MCF 10A (cell line): Measurements from ENCODE around the gene VAV3. TPM values are rescaled to one million over a fixed set of nuclear protein-coding genes. Genes with fewer than 3 reads are reported as not detected.

ENCODE experiments used
- BruUV-seq: library from RNA; stranded (reverse); fragments of 400-500 nt; replicated peaks from 2 replicates; lab custom pipeline; 2021; lab: Mats Ljungman, UMichigan
- CTCF ChIA-PET: fragments of 300-600 bp; sonication (Branson Sonifier 250); formaldehyde crosslinking; extraction: SDS; loops from one replicate; lab custom pipeline; 2021; ENCODE audit warnings: antibody characterized with exemption, inconsistent platforms; lab: Yijun Ruan, JAX
- POLR2A ChIA-PET: fragments of 300-600, 350-650 bp; sonication (Branson Sonifier 250); formaldehyde crosslinking; extraction: SDS; loops from one replicate; lab custom pipeline; 2020; ENCODE audit warnings: antibody characterized with exemption, inconsistent platforms; lab: Yijun Ruan, JAX
- DNase-seq: peaks from one replicate; pipeline ENCODE4 v3.0.0-alpha.2; 2018; ENCODE audit not compliant: unreplicated experiment
- H3K27ac Mint-ChIP-seq: one replicate; pipeline ENCODE4 v1.8.0; 2022; ENCODE audit warnings: mild to moderate bottlenecking, low read depth, mixed read lengths; ENCODE audit not compliant: unreplicated experiment
- H3K27me3 Mint-ChIP-seq: one replicate; pipeline ENCODE4 v1.8.0; 2022; ENCODE audit warnings: mixed read lengths; ENCODE audit not compliant: insufficient read depth, unreplicated experiment
- H3K36me3 Mint-ChIP-seq: one replicate; pipeline ENCODE4 v1.8.0; 2022; ENCODE audit warnings: mild to moderate bottlenecking, moderate library complexity, mixed read lengths; ENCODE audit not compliant: insufficient read depth, unreplicated experiment
- H3K4me1 Mint-ChIP-seq: one replicate; pipeline ENCODE4 v1.8.0; 2022; ENCODE audit warnings: mixed read lengths; ENCODE audit not compliant: insufficient read depth, unreplicated experiment
- H3K4me3 Mint-ChIP-seq: one replicate; pipeline ENCODE4 v1.8.0; 2022; ENCODE audit warnings: mild to moderate bottlenecking, moderate library complexity, mixed read lengths; ENCODE audit not compliant: unreplicated experiment
- H3K9me3 Mint-ChIP-seq: one replicate; pipeline ENCODE4 v1.8.0; 2022; ENCODE audit warnings: mixed read lengths; ENCODE audit not compliant: unreplicated experiment
- CTCF ChIP-seq: fragments of 200-600 bp; IDR thresholded peaks from one replicate; pipeline ENCODE4 v1.8.0; 2022; ENCODE audit warnings: antibody characterized with exemption, mild to moderate bottlenecking; ENCODE audit not compliant: unreplicated experiment
- intact Hi-C: fragments of 100-400 bp; cut with micrococcal nuclease; formaldehyde crosslinking; loops from 2 replicates; pipeline ENCODE4 v1.14.1; 2022
- total RNA-seq: library from RNA; stranded (reverse); gene quantifications from 2 replicates; pipeline ENCODE4 v1.2.3, GENCODE V29; 2022

Gene VAV3
- total RNA-seq, 1 experiment from 2014 or later = 2.0 TPM

- POLR2A ChIA-PET = interaction anchor here (0.8 kb wide), 1 partner anchor 24 kb away, joined by 3 read pairs; no protein-coding TSS in a partner anchor
- intact Hi-C loops = no loop called here
- CTCF ChIA-PET = no interaction called here
- H3K4me1 Mint-ChIP-seq = no peaks in the 10 kb centered on the region
- no TSS peak for BruUV-seq
- no peak for DNase-seq
- H3K9me3 Mint-ChIP-seq = no peaks in the 10 kb centered on the region
- no peak for TF ChIP-seq CTCF
- no peak overlapping the region for H3K4me3 Mint-ChIP-seq
- H3K27me3 Mint-ChIP-seq = no peaks in the 10 kb centered on the region
- H3K36me3 Mint-ChIP-seq = no peaks in the 10 kb centered on the region
- no peak overlapping the region for H3K27ac Mint-ChIP-seq
Observed at GRCh38 chr1:107710005-107710404, 255.0 kb downstream of the VAV3 start.

- no peak overlapping the region for H3K27ac Mint-ChIP-seq
- H3K4me3 Mint-ChIP-seq = no peak overlapping the region
- H3K36me3 Mint-ChIP-seq = no peaks in the 10 kb centered on the region
- BruUV-seq = no TSS peak
- no peaks in the 10 kb centered on the region for H3K4me1 Mint-ChIP-seq
- DNase-seq = no peak
- POLR2A ChIA-PET = interaction anchor here (0.6 to 0.9 kb wide), 3 partner anchors 15 to 30 kb away, joined by 3 read pairs; no protein-coding TSS in a partner anchor
- intact Hi-C loops = no loop called here
- TF ChIP-seq CTCF = no peak
- CTCF ChIA-PET = no interaction called here
- H3K9me3 Mint-ChIP-seq = peaks cover under 1% of the 10 kb centered on the region
- no peaks in the 10 kb centered on the region for H3K27me3 Mint-ChIP-seq
Observed at GRCh38 chr1:107707111-107707510, 257.9 kb downstream of the VAV3 start.

GRCh38 chr1:107706182-107706581, 258.8 kb downstream of the VAV3 start:
- H3K27me3 Mint-ChIP-seq = no peaks in the 10 kb centered on the region
- intact Hi-C loops = no loop called here
- CTCF ChIA-PET = interaction anchor here (0.6 kb wide), 1 partner anchor 420 kb away, joined by 3 read pairs; no protein-coding TSS in a partner anchor
- no peaks in the 10 kb centered on the region for H3K36me3 Mint-ChIP-seq
- H3K4me1 Mint-ChIP-seq = no peaks in the 10 kb centered on the region
- TF ChIP-seq CTCF = no peak
- peaks cover 7% of the 10 kb centered on the region for H3K9me3 Mint-ChIP-seq
- no peak overlapping the region for H3K4me3 Mint-ChIP-seq
- BruUV-seq = no TSS peak
- POLR2A ChIA-PET = no interaction called here
- no peak for DNase-seq
- no peak overlapping the region for H3K27ac Mint-ChIP-seq

- DNase-seq = no peak
- H3K4me3 Mint-ChIP-seq = no peak overlapping the region
- CTCF ChIA-PET = interaction anchor here (1.1 kb wide), 1 partner anchor 288 kb away, joined by 3 read pairs; no protein-coding TSS in a partner anchor
- TF ChIP-seq CTCF = no peak
- no peak overlapping the region for H3K27ac Mint-ChIP-seq
- H3K4me1 Mint-ChIP-seq = no peaks in the 10 kb centered on the region
- H3K36me3 Mint-ChIP-seq = no peaks in the 10 kb centered on the region
- POLR2A ChIA-PET = no interaction called here
- intact Hi-C loops = no loop called here
- no peaks in the 10 kb centered on the region for H3K27me3 Mint-ChIP-seq
- peaks cover 7% of the 10 kb centered on the region for H3K9me3 Mint-ChIP-seq
- BruUV-seq = no TSS peak
Observed at GRCh38 chr1:107704911-107705310, 260.1 kb downstream of the VAV3 start.
